Activated naive CD4-positive, alpha-beta T cell treated with Interleukin-2 at 50 U/mL for 16 hours (primary cell): ENCODE measurements around the gene SERPING1.

Source experiments
- DNase-seq: peaks from one replicate; pipeline ENCODE4 v3.0.0-alpha.2; 2020

SERPING1 gene

GRCh38 chr11:57597916-57598830, 688 bp downstream of the SERPING1 start:
- no peak for DNase-seq

- no peak for DNase-seq
Measured at GRCh38 chr11:57598831-57599155, 1.3 kb downstream of the SERPING1 start.

GRCh38 chr11:57599381-57599780, 1.9 kb downstream of the SERPING1 start:
- no peak for DNase-seq

- no peak for DNase-seq
Measured at GRCh38 chr11:57601297-57601696, 3.8 kb downstream of the SERPING1 start.

- DNase-seq, result no peak
Measured at GRCh38 chr11:57604296-57605027, 7.0 kb downstream of the SERPING1 start.

GRCh38 chr11:57605028-57605420, 7.5 kb downstream of the SERPING1 start:
- no peak for DNase-seq

GRCh38 chr11:57610170-57610569, 12.7 kb downstream of the SERPING1 start:
- no peak for DNase-seq

- DNase-seq, result no peak
Measured at GRCh38 chr11:57614234-57614772, 16.8 kb downstream of the SERPING1 start.

- no peak for DNase-seq
Measured at GRCh38 chr11:57615308-57615707, 17.8 kb downstream of the SERPING1 start.

- no peak for DNase-seq
Measured at GRCh38 chr11:57616595-57616994, 19.1 kb downstream of the SERPING1 start.

GRCh38 chr11:57618438-57618837, 21.0 kb downstream of the SERPING1 start:
- no peak for DNase-seq

GRCh38 chr11:57619331-57619730, 21.8 kb downstream of the SERPING1 start:
- no peak for DNase-seq

GRCh38 chr11:57620467-57620866, 23.0 kb downstream of the SERPING1 start:
- DNase-seq, result no peak

- no peak for DNase-seq
Measured at GRCh38 chr11:57622263-57622662, 24.8 kb downstream of the SERPING1 start.

- DNase-seq, result no peak
Measured at GRCh38 chr11:57624864-57625263, 27.4 kb downstream of the SERPING1 start.

- DNase-seq, result no peak
Measured at GRCh38 chr11:57626895-57627294, 29.4 kb downstream of the SERPING1 start.

- DNase-seq, result no peak
Measured at GRCh38 chr11:57630171-57630570, 32.7 kb downstream of the SERPING1 start.

- no peak for DNase-seq
Measured at GRCh38 chr11:57632116-57632515, 34.6 kb downstream of the SERPING1 start.

GRCh38 chr11:57633394-57634070, 36.0 kb downstream of the SERPING1 start:
- no peak for DNase-seq

GRCh38 chr11:57634311-57634710, 36.8 kb downstream of the SERPING1 start:
- DNase-seq, result no peak

- DNase-seq, result no peak
Measured at GRCh38 chr11:57635246-57635645, 37.8 kb downstream of the SERPING1 start.

GRCh38 chr11:57637626-57638004, 40.1 kb downstream of the SERPING1 start:
- no peak for DNase-seq

- DNase-seq, result no peak
Measured at GRCh38 chr11:57638005-57638781, 40.7 kb downstream of the SERPING1 start.
